ENCODE measurements around the gene XIRP2. TPM values are rescaled to one million over a fixed set of nuclear protein-coding genes. Genes with fewer than 3 reads are reported as not detected.

XIRP2 gene
- total RNA-seq, 1 donor, result 0.10 TPM

DNA sequence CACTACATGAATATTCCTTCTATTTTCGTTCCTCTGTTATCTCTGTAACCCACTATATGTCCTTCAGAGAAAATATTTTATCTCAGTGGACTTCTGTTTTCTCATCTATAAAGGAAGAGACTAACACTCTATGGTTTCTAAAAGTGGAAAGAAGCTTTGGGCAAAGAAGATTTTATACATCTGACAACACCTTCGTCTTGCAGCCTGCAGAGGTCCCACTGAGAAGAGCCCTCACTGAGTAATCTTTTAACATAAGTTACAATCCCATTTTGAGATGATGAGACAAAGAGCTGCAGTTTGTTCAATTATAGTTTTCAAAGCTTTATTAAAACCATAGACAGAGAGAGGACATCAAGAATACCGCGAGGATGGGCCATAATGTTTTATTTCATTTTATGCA, 28.7 kb downstream of the XIRP2 start:
- no peaks in the 10 kb centered on the region for H3K27me3 ChIP-seq (ENCODE audit: insufficient read depth, low read length)
- H3K9me3 ChIP-seq (ENCODE audit: low read depth, low read length), result peaks cover 5% of the 10 kb centered on the region
- H3K4me1 ChIP-seq (ENCODE audit: insufficient read depth, low read length), result no peaks in the 10 kb centered on the region
- no peak overlapping the region for H3K4me3 ChIP-seq (ENCODE audit: low read length)

DNA sequence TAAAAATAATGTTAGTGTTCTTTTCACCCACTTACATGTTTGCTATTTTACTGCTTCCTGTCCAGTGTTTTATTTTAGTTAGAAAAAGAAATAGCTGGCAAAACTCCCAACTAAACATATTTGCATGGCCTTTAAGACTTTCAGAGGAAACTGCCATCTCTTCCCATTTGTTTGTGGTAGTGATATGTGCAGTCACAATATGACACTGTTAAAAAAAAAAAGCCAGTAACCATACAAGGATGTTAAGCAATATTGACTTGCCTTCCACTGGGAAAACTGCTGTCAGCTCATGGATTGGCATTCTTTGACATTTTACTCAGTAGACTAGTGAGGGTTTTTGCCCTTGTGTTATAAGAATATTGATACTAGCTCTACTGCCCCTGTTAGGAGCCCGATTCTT, 29.1 kb downstream of the XIRP2 start:
- no peak overlapping the region for H3K4me3 ChIP-seq (ENCODE audit: low read length)
- no peaks in the 10 kb centered on the region for H3K27me3 ChIP-seq (ENCODE audit: insufficient read depth, low read length)
- H3K9me3 ChIP-seq (ENCODE audit: low read depth, low read length), result peaks cover 5% of the 10 kb centered on the region
- H3K4me1 ChIP-seq (ENCODE audit: insufficient read depth, low read length), result no peaks in the 10 kb centered on the region

DNA sequence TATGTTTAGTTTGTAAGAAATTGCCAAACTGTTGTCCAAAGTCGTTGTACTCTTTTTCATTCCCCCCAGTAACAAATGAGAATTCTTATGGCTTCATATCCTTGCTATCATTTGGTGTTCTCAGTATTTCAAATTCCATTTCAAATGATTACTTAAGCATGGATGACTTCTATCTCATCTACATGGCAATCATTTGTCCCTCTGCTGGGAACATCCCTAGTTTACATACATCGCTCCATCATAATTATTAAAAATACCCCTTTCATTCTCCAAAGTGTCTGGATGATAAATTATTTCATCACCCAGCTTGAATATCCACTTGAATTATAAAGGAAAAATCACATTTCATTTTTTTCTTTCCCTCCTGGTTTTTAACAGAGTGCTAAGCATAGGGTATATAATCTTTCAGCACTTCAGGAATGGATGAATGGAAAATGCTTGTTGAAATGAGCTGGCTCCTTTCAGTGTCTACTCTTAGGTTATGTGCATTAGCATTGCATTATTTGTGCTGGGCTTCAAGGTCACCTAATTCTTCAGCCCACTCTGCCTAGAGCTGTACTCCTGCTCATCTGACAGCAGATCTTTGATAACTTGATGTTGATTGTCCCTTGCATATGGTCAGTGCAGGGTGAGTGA, 33.1 kb downstream of the XIRP2 start:
- Histone ChIP-seq H3K9me3 (ENCODE audit: low read depth, low read length) (peaks cover 5% of the 10 kb centered on the region), H3K27me3 (ENCODE audit: insufficient read depth, low read length) (no peaks in the 10 kb centered on the region), H3K4me1 (ENCODE audit: insufficient read depth, low read length) (no peaks in the 10 kb centered on the region), H3K4me3 (ENCODE audit: low read length) (no peak overlapping the region)

DNA sequence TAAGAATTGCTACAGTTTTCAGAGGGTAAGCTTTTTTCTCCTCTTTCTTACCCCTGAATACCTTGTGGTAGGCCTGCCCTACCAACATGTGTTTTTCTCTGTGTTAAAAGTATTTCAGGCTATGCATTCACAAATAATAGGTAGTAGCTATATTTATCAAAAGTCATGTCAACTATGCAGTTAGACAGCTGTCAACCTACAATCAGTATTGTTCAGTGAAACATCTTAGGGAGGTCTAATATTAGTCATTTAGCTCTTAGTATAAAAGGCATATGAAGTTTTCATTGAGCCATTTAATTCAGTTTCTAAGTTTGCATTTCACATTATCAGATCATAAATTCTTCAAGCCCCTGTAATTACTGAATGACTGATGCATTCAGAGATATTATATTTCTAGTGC, 36.7 kb downstream of the XIRP2 start:
- Histone ChIP-seq H3K27me3 (ENCODE audit: insufficient read depth, low read length) (no peaks in the 10 kb centered on the region), H3K4me3 (ENCODE audit: low read length) (no peak overlapping the region), H3K9me3 (ENCODE audit: low read depth, low read length) (no peaks in the 10 kb centered on the region), H3K4me1 (ENCODE audit: insufficient read depth, low read length) (no peaks in the 10 kb centered on the region)

DNA sequence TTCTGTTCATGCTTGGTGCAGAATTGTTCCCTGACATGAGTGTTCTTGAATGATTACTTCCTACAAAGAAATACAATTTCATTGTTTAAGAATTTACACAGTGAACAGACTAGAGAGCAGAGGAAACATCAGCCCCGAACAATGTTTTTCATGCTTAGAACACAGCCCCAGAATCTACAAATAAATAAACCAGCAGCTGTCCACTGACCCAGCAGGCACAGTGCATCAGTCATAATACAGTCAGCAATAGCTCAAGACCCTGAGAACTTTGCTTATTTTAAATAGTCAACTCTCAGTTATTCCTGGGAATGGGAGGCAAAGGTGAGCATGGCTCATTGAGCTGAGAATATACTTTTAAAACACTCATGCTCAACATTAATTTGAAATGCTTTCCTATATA, 38.4 kb downstream of the XIRP2 start:
- H3K4me1 ChIP-seq (ENCODE audit: insufficient read depth, low read length), result no peaks in the 10 kb centered on the region

DNA sequence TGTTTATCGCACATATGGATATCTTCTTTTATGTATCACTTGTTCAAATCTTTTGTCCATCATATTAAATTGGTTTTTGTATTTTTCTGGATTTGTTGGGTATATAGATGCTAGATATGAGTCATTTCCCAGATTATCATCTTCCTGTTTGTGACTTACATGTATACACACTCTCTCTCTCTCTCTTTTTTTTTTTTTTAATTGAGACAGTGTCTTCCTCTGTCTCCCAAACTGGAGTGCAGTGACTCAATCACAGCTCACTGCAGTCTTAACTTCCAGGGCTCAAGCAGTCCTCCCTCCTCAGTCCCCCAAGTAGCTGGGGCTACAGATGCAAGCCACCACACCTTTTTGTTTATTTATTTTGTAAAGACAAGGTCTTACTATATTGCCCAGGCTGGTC, 43.8 kb downstream of the XIRP2 start:
- Histone ChIP-seq H3K4me3 (ENCODE audit: low read length) (no peak overlapping the region), H3K27me3 (ENCODE audit: insufficient read depth, low read length) (no peaks in the 10 kb centered on the region), H3K4me1 (ENCODE audit: insufficient read depth, low read length) (no peaks in the 10 kb centered on the region), H3K9me3 (ENCODE audit: low read depth, low read length) (no peaks in the 10 kb centered on the region)

More for the DNA sequence above, 38.4 kb downstream of the XIRP2 start:
- Histone ChIP-seq H3K9me3 (ENCODE audit: low read depth, low read length) (no peaks in the 10 kb centered on the region), H3K4me3 (ENCODE audit: low read length) (no peak overlapping the region), H3K27me3 (ENCODE audit: insufficient read depth, low read length) (no peaks in the 10 kb centered on the region)

DNA sequence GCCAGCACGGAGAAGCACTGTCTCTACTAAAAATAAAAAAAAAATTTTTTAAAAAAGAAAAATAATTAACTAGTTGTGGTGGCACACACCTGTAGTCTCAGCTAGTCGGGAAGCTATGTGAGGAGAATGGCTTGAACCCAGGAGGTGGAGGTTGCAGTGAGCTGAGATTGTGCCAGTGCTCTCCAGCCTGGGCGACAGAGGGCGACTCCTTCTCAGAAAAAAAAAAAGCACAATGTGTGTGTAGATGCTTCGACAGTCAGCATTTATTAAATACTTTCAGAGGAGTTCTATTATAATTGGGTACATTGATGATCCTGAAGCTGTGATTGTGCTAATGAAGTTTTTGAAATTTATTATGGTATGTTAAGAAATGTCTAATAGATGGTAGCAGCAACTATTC, 46.5 kb downstream of the XIRP2 start:
- no peaks in the 10 kb centered on the region for H3K9me3 ChIP-seq (ENCODE audit: low read depth, low read length)
- H3K4me3 ChIP-seq (ENCODE audit: low read length), result no peak overlapping the region
- H3K27me3 ChIP-seq (ENCODE audit: insufficient read depth, low read length), result no peaks in the 10 kb centered on the region
- H3K4me1 ChIP-seq (ENCODE audit: insufficient read depth, low read length), result no peaks in the 10 kb centered on the region

DNA sequence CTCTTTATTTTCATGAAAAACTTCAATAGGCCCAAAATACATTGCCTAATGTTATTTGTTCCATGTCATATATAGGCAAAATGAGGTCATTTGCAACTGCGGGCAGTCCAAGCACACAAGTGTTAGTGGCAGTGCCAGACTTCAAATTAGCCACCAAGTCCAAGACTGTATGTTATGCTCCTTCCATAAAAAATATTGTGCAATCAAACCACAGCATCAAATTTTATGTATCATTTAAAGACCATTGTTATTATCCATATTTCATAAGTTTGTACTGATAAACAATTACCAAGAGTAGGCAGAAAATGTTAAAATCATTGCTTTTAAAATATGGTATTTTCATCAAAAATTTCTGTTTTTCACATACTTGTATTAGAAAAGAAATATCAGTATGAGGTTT, 54.1 kb downstream of the XIRP2 start:
- Histone ChIP-seq H3K9me3 (ENCODE audit: low read depth, low read length) (no peaks in the 10 kb centered on the region), H3K4me3 (ENCODE audit: low read length) (no peak overlapping the region), H3K4me1 (ENCODE audit: insufficient read depth, low read length) (no peaks in the 10 kb centered on the region), H3K27me3 (ENCODE audit: insufficient read depth, low read length) (no peaks in the 10 kb centered on the region)

DNA sequence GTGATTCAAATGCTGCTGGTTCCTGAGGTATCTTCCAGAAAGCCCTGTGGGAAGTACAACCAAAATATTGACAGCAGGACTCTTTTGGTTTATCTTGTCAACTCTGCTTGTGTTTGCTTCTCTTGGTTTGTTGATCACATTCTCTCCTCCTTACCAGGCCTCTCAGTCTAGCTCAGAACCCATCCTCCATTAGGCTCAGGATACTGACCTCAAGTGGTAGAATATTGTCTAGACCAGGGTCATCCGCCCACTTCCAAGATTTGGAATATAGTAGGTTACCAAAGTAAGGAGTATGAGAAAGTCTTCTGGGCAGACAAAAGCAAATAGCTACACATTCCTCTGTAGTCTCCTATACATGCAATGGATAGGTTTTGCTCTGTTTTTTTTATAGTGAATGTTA, 56.6 kb downstream of the XIRP2 start:
- H3K4me3 ChIP-seq (ENCODE audit: low read length), result no peak overlapping the region
- H3K27me3 ChIP-seq (ENCODE audit: insufficient read depth, low read length), result no peaks in the 10 kb centered on the region
- no peaks in the 10 kb centered on the region for H3K9me3 ChIP-seq (ENCODE audit: low read depth, low read length)
- no peaks in the 10 kb centered on the region for H3K4me1 ChIP-seq (ENCODE audit: insufficient read depth, low read length)

DNA sequence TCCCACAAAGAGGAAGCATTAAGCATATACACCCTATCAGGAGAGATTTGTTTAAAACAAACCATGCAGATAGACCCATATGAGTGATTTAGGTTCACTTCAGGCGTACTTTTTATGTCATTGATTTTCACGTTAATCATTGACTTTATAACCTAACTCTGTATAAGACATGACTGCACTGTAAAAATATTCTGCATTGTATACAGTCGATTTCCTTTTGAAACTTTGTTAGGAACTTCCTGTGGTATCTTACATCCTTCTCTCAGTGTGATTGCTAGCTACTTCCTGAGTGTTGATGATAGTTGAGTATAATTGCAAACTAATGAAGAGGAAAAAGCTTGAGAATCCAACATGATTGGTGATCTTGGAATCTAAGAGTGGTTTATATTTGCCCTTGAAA, 69.4 kb downstream of the XIRP2 start:
- no peak overlapping the region for H3K4me3 ChIP-seq (ENCODE audit: low read length)
- no peaks in the 10 kb centered on the region for H3K27me3 ChIP-seq (ENCODE audit: insufficient read depth, low read length)
- no peaks in the 10 kb centered on the region for H3K9me3 ChIP-seq (ENCODE audit: low read depth, low read length)
- H3K4me1 ChIP-seq (ENCODE audit: insufficient read depth, low read length), result no peaks in the 10 kb centered on the region

DNA sequence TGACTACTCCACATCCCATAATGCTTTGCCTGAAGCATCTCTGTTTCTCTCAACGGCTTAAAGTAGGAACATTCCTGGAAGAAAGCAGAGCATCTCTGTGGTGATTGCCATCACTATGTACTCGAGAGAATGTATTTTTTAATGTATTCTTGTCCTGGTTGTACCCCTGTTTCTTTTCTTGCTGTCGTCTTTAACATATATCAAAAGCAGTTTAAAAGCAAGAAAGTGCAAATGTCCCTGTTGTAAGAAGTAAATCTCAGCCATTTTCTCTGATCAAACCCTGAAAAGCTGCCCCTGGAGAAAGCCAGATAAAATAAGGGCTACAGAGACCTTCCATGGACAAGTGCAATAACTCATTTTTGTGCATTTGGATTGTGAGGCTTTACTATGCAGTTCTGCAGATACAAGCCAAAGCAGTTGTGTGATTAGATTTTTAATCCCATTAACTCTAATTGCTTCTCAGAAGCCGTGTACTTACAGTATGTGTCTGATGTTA, 70.8 kb downstream of the XIRP2 start:
- H3K9me3 ChIP-seq (ENCODE audit: low read depth, low read length), result no peaks in the 10 kb centered on the region
- no peaks in the 10 kb centered on the region for H3K4me1 ChIP-seq (ENCODE audit: insufficient read depth, low read length)
- no peaks in the 10 kb centered on the region for H3K27me3 ChIP-seq (ENCODE audit: insufficient read depth, low read length)
- H3K4me3 ChIP-seq (ENCODE audit: low read length), result no peak overlapping the region

DNA sequence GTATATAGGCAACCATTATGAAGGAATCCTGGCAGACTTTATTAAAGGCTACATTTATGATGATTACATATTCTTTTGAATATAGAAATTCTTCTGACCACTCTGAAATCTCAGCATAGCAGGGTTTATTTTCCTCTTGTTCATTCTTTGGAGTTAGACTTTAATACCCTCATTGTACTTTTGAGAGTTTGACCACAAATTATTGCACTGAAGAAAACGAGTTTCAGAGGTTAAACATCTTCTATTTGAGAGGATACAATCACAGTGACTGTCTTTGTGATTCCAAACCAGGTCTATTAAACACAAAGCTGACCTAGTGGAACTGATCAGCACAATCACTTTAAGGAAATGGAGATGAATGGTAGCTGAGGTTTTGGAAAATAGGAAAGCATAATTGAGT, 71.3 kb downstream of the XIRP2 start:
- H3K27me3 ChIP-seq (ENCODE audit: insufficient read depth, low read length), result no peaks in the 10 kb centered on the region
- no peaks in the 10 kb centered on the region for H3K9me3 ChIP-seq (ENCODE audit: low read depth, low read length)
- H3K4me1 ChIP-seq (ENCODE audit: insufficient read depth, low read length), result no peaks in the 10 kb centered on the region
- H3K4me3 ChIP-seq (ENCODE audit: low read length), result no peak overlapping the region

DNA sequence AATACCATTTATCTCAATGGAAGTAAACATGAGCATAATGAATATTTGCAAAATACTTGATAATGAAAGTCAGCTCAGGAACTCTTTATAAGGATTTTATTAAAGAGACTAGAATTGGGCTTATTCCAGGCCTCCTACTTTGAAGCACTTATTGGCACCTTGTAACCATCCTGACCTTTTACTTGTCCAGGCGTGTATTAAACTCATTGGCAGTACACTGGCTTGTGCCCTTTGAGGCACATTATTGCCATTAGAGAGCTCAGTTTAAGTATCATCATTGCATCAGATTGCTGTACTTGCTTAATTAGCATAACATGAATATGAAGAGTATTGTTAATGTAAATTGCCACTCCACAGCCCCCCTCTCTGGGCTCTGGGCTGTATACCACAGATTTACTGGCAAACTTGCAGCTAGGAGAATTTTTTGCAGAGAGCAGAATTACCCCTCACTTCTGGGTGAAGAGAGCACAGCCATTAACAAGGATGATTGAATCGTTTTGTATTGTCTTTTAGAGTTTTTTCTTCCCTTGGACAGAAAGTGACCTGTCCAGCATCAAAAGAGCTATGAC, 72.5 kb downstream of the XIRP2 start:
- Histone ChIP-seq H3K9me3 (ENCODE audit: low read depth, low read length) (no peaks in the 10 kb centered on the region), H3K27me3 (ENCODE audit: insufficient read depth, low read length) (no peaks in the 10 kb centered on the region), H3K4me3 (ENCODE audit: low read length) (no peak overlapping the region), H3K4me1 (ENCODE audit: insufficient read depth, low read length) (no peaks in the 10 kb centered on the region)

DNA sequence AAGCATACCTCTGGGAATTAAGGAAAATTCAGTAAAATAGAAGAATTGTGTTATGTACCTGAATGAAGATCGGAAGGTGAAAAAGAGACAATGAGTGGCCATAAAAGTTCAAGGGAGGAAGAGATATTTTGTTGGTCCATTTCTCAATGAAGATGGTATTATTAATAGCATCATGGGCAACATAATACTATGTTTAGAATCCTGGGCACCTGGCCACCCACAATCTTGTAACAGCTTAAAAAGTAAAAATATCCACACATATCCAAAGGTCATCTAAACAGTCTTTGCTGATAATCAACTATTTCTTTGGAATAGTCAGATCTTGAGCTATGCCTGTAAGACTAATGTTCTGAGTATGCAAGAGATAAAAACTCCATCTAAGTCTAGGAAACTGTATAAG, 73.7 kb downstream of the XIRP2 start:
- Histone ChIP-seq H3K4me3 (ENCODE audit: low read length) (no peak overlapping the region), H3K9me3 (ENCODE audit: low read depth, low read length) (no peaks in the 10 kb centered on the region), H3K27me3 (ENCODE audit: insufficient read depth, low read length) (no peaks in the 10 kb centered on the region), H3K4me1 (ENCODE audit: insufficient read depth, low read length) (no peaks in the 10 kb centered on the region)

DNA sequence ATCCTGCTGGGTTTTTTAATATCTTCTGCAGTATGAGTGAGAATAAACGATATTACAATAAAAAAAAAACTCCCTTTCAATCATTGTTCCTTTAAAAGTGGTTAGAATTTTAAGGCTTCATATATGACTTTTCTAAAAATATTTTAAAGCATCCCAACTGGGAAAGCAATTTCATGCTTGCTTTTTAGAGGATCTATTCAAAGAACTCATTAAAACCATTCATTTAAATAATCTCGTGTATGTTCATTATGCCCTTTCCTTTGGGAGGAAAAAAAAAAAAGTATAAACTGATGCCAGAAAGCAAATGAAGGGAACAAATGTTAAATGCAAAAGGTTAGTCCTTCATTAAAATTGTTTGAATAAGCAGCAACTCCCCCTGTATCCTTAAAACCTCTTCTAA, 81.2 kb downstream of the XIRP2 start:
- H3K27me3 ChIP-seq (ENCODE audit: insufficient read depth, low read length), result no peaks in the 10 kb centered on the region
- no peaks in the 10 kb centered on the region for H3K4me1 ChIP-seq (ENCODE audit: insufficient read depth, low read length)
- H3K9me3 ChIP-seq (ENCODE audit: low read depth, low read length), result no peaks in the 10 kb centered on the region
- no peak overlapping the region for H3K4me3 ChIP-seq (ENCODE audit: low read length)

DNA sequence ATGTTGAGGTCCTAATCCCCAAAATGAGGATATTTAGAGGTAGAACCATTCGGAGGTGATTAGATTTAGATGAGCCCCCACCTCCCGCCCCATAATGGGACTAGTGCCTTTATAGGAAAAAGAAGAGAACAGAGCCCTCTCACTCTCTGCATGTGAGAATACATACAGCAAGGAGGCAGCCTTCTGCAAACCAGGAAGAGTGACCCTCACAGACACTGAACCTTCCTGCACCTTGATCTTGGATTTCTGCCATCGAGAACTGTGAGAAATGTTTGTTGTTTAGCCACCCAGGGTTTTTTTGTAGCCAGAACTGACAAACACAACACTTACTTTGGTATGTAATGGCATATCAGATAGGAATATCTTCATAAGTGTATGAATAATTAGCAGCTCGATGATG, 83.7 kb downstream of the XIRP2 start:
- no peaks in the 10 kb centered on the region for H3K27me3 ChIP-seq (ENCODE audit: insufficient read depth, low read length)
- H3K4me1 ChIP-seq (ENCODE audit: insufficient read depth, low read length), result no peaks in the 10 kb centered on the region

More for the DNA sequence above, 83.7 kb downstream of the XIRP2 start:
- Histone ChIP-seq H3K4me3 (ENCODE audit: low read length) (no peak overlapping the region), H3K9me3 (ENCODE audit: low read depth, low read length) (no peaks in the 10 kb centered on the region)

All from mononuclear cell (primary cell).